Midbrain (tissue), 1 donor: ENCODE measurements around the gene MAPK8IP2.
"Not testable (repeated sequence)": the region's sequence is repeated elsewhere in the genome, so short reads cannot be mapped to it uniquely, and the experiment has no call there.

Experiments
- DNase-seq: peaks from one replicate; lab custom pipeline; 2025; lab: John Stamatoyannopoulos, UW

MAPK8IP2 gene

GRCh38 chr22:50612528-50613221 is 12.1 kb downstream of the MAPK8IP2 start:
- DNase-seq: no peak

GRCh38 chr22:50613291-50613981 is 12.8 kb downstream of the MAPK8IP2 start:
- no peak for DNase-seq

- DNase-seq: not testable (repeated sequence)
Measured at GRCh38 chr22:50614296-50614695, 13.7 kb downstream of the MAPK8IP2 start.

GRCh38 chr22:50620593-50621355 is 20.2 kb downstream of the MAPK8IP2 start:
- no peak for DNase-seq

- no peak for DNase-seq
Measured at GRCh38 chr22:50621356-50621880, 20.8 kb downstream of the MAPK8IP2 start.

- DNase-seq: no peak
Measured at GRCh38 chr22:50621948-50622722, 21.5 kb downstream of the MAPK8IP2 start.

- DNase-seq: no peak
Measured at GRCh38 chr22:50622723-50623327, 22.2 kb downstream of the MAPK8IP2 start.

- DNase-seq: no peak
Measured at GRCh38 chr22:50624347-50625130, 23.9 kb downstream of the MAPK8IP2 start.

GRCh38 chr22:50625131-50625567 is 24.6 kb downstream of the MAPK8IP2 start:
- no peak for DNase-seq

- no peak for DNase-seq
Measured at GRCh38 chr22:50625568-50626313, 25.1 kb downstream of the MAPK8IP2 start.

- DNase-seq: no peak
Measured at GRCh38 chr22:50626314-50626849, 25.8 kb downstream of the MAPK8IP2 start.

- DNase-seq: no peak
Measured at GRCh38 chr22:50626850-50627641, 26.5 kb downstream of the MAPK8IP2 start.

GRCh38 chr22:50627642-50628542 is 27.3 kb downstream of the MAPK8IP2 start, which contains the start of gene ARSA:
Gene ARSA, minus strand, starts transcription at chr22:50628152. Its CDS starts 373 bp downstream, at chr22:50627779.
- peak; percentile 85 for DNase-seq

- no peak for DNase-seq
Measured at GRCh38 chr22:50628543-50629134, 28.0 kb downstream of the MAPK8IP2 start.

GRCh38 chr22:50630376-50630775 is 29.8 kb downstream of the MAPK8IP2 start:
- DNase-seq: no peak

GRCh38 chr22:50633086-50633485 is 32.5 kb downstream of the MAPK8IP2 start:
- no peak for DNase-seq

- no peak for DNase-seq
Measured at GRCh38 chr22:50633771-50634170, 33.2 kb downstream of the MAPK8IP2 start.
